Measurements from ENCODE around the gene STRADB.
A peak's percentile ranks its signal among the peaks of the same experiment; 100 is the strongest.

STRADB gene

GRCh38 chr2:201452058-201452921 lies 750 bp downstream of the STRADB start:
- peak overlapping the region; percentile 93 to 94 for H3K4me3 ChIP-seq (replicated peaks in 1 of 2; ENCODE audit: low read depth in 2 of 2, low read length in 2 of 2)
- TF ChIP-seq CTCF (IDR thresholded peaks at IDR 0.05; ENCODE audit: low read depth, low read length) = no peak
- peak in 1 of 2 donors; percentile 42 for DNase-seq (ENCODE audit: low read depth in 2 of 2)

GRCh38 chr2:201452922-201453643 lies 1.5 kb downstream of the STRADB start:
- TF ChIP-seq CTCF (IDR thresholded peaks at IDR 0.05; ENCODE audit: low read depth, low read length) = no peak
- DNase-seq (ENCODE audit: low read depth in 2 of 2) = no peak
- no peak overlapping the region for H3K4me3 ChIP-seq (replicated peaks in 1 of 2; ENCODE audit: low read depth in 2 of 2, low read length in 2 of 2)

DNA sequence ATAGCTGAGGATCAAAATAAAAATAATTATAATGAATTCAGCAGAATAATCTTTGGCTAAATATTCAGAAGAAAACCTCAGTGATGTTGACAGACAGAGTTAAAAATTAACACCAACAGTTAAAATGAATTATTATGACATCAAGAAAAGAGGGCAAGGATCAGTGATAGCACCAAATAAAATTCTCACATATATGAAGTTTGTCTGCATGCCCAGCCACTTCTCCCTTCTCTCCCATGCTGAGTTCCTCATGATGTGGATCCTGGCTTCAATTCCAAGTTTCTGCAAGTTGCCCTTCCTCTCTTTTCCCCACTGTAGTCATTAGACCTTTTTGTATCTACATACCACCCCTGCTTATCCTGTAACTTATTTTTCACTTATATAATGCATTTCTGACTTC lies 6.8 kb downstream of the STRADB start:
- H3K4me3 ChIP-seq (replicated peaks in 1 of 2; ENCODE audit: low read depth in 2 of 2, low read length in 2 of 2) = no peak overlapping the region
- no peak for DNase-seq (ENCODE audit: low read depth in 2 of 2)
- no peak for TF ChIP-seq CTCF (IDR thresholded peaks at IDR 0.05; ENCODE audit: low read depth, low read length)

GRCh38 chr2:201460532-201460931 lies 9.0 kb downstream of the STRADB start:
- no peak overlapping the region for H3K4me3 ChIP-seq (replicated peaks in 1 of 2; ENCODE audit: low read depth in 2 of 2, low read length in 2 of 2)
- DNase-seq (ENCODE audit: low read depth in 2 of 2) = no peak
- TF ChIP-seq CTCF (IDR thresholded peaks at IDR 0.05; ENCODE audit: low read depth, low read length) = no peak

DNA sequence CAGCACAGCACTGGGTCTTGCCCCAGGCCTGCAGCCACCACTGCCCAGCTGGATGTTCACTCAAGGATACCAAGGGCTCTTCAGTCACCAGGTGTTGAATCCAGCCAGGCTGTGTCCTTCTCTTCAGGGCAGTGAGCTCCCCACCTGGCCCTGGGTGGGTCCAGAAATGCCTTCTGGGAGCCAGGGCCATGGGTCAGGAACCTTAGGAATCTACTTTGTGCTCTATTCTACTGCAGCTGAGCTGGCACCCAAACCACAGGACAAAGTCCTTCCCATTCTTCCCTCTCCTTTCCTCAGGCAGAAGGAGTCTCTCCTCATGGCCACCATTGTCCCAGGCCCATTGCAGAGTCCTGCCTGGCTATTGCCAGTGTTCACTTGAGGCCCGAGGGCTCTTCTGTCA lies 13.0 kb downstream of the STRADB start:
- no peak for DNase-seq (ENCODE audit: low read depth in 2 of 2)
- no peak overlapping the region for H3K4me3 ChIP-seq (replicated peaks in 1 of 2; ENCODE audit: low read depth in 2 of 2, low read length in 2 of 2)
- TF ChIP-seq CTCF (IDR thresholded peaks at IDR 0.05; ENCODE audit: low read depth, low read length) = no peak

DNA sequence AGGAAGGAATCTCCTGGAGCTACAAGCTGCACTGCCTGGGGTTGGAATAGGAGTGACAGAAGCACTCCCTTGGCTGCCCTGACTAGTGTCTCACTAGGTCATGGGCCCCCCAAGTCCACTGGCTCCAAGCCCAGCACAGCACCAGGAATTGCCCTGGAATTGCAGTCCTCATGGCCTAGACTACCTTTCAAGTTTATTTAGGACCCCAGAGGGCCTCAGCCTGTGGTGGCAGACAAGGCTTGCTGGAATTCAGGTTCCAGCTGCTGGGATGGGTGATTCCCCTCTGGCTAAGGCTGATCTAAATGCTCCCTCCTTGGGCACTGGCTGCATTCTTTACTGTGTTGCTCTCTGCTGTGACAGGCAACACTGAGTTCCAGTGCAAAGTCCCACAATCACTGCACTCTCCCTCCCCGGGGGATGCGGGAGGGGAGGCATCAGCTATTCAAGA lies 14.0 kb downstream of the STRADB start:
- DNase-seq (ENCODE audit: low read depth in 2 of 2) = peak in 1 of 2 donors; percentile 22
- H3K4me3 ChIP-seq (replicated peaks in 1 of 2; ENCODE audit: low read depth in 2 of 2, low read length in 2 of 2) = no peak overlapping the region
- TF ChIP-seq CTCF (IDR thresholded peaks at IDR 0.05; ENCODE audit: low read depth, low read length) = no peak

Measured in cardiac fibroblast (primary cell).